ENCODE measurements around the gene RTL10.

RTL10 gene, protein sequence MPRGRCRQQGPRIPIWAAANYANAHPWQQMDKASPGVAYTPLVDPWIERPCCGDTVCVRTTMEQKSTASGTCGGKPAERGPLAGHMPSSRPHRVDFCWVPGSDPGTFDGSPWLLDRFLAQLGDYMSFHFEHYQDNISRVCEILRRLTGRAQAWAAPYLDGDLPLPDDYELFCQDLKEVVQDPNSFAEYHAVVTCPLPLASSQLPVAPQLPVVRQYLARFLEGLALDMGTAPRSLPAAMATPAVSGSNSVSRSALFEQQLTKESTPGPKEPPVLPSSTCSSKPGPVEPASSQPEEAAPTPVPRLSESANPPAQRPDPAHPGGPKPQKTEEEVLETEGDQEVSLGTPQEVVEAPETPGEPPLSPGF

DNA sequence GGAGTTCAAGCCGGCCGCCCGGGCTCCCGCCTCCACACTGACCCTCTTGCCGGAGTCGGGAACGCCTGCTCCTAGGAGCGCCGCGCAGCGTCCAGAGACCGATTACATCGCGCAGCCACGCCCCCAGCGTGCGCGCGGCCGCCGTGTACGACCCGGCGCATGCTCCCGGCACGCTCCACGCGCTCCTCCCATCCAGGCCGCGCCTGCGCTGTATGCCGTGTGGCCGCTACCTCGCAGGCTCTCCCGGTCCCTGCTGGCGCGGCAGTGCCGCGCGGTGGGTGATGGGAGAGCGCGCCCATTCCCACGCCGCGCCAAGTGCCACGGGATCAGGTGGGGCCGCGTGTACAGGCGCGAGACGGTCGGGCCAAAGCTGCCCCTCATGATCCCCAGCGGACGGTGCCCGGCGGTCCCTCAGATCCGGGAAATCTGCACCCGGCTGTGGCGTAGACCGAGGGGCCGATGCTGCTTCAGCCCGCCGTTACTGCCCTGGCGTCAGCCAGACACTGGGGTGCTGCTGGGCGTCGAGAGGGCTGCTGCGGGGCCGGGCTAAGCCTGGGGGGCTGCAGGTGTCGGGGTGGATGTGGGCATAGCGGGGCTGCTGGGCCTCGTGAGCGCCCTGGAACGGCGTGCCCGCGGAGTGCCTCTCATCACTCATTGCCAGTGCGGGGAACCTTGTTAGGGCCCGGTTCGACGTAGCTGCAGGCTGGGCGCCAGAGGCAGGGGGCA, at the start of gene RTL10, which contains the start of gene GNB1L:
Gene RTL10, minus strand, starts transcription at position 97 of the 726 bp plus-strand sequence. CDS start 2,613 bp downstream, outside the sequence.
Gene GNB1L, minus strand, starts transcription at position 97 of the 726 bp plus-strand sequence. CDS start 33,519 bp downstream, outside the sequence.
- DNase-seq (ENCODE audit: low read depth in 1 of 2, low spot score in 1 of 2), result peak; percentile 91 to 96

DNA sequence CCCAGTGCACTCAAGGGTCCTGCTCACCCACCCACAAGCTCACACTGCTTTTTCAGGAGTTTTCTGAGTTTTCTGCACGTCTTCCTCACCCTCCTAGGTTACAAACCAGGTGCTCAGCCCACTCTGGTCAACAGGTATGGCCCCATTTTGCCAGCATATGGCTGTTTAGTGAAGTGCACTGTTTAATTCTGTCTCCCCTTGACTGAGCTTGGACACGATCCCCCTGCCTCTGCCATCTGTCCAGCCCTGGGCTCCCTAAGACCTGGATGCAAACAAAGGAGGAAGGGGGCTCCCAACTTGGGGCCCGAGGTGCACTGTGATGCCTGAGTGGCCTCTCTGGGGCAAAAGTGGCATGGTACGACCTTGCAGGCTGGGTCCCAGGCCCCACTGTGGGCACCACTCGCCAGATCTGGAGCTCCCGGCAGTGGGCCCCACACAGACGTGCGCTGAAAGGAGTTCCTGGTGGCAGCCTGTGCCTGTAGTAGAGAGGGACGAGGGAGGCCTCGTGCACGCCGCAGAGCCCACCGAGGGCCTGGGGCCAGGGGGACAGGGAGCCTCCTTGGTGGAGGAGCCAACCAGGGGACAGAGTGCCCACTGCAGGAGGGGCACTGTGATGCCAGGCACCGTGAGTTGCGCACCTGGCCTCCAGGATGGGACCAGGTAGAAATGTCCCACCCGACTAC, 49.6 kb upstream of the RTL10 start:
- DNase-seq (ENCODE audit: low read depth in 1 of 2, low spot score in 1 of 2), result no peak

DNA sequence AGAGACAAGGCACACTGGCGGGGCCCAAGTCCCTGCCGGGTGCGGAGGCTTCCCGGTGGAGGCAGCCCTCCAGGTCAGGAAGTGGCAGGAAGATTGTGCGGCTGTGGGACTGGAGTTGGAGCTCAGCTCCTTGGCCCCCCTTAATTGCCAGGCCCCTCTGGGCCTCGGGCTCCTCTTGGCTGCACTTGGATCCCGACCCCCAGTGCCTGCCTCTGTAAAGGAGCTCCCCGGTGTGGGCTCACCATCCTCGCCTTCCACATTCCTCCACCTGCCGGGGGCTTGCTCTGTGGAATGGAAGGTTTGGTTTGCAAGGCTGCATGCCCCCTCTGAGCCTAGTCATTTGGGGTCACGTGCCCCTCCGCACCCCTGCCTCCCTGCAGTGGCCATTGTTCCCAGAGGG, 48.8 kb upstream of the RTL10 start:
- DNase-seq (ENCODE audit: low read depth in 1 of 2, low spot score in 1 of 2), result no peak

DNA sequence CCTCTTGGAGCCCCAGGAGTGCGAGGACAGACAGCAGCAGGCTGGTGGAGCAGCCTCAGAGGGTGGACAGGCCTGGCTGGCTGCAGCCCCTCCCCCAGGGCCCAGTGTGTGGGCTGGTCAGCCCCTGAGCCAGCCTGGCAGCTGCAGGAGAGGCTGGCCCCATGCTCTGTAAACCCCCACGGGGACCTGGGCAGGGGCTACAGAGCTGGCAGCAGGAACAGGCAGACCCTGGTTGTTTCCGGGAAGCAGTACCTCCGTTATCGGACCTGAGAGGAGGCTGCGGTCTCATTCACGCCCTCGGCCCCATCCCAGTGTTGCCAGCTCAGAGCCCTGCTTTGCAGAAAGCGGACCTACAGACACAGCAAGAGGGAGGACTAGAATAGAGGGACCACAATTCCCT, 48.4 kb upstream of the RTL10 start:
- DNase-seq (ENCODE audit: low read depth in 1 of 2, low spot score in 1 of 2), result no peak

DNA sequence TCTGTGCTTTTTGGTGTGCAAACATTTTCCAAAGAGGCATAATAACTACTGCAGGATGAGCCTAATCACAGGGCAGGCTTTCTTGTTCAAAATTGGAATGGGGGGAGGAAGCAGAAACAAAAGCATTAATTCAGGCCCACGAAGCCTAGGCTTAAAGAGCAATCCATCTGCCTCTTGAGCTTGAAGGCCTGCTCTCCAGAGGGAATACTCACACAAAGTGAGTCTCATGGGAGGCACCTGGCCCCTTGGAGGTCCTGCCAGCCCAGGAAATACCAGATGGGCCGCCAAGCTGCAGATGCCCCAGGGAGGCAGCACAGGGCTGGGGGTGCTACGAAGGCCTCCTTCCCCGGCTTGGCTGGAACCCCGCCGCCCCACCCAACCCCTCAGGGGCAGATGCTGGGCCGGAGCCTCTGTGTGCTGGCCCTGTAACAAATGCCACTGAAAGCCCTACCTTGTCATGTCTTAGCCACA, 47.6 kb upstream of the RTL10 start:
- no peak for DNase-seq (ENCODE audit: low read depth in 1 of 2, low spot score in 1 of 2)

DNA sequence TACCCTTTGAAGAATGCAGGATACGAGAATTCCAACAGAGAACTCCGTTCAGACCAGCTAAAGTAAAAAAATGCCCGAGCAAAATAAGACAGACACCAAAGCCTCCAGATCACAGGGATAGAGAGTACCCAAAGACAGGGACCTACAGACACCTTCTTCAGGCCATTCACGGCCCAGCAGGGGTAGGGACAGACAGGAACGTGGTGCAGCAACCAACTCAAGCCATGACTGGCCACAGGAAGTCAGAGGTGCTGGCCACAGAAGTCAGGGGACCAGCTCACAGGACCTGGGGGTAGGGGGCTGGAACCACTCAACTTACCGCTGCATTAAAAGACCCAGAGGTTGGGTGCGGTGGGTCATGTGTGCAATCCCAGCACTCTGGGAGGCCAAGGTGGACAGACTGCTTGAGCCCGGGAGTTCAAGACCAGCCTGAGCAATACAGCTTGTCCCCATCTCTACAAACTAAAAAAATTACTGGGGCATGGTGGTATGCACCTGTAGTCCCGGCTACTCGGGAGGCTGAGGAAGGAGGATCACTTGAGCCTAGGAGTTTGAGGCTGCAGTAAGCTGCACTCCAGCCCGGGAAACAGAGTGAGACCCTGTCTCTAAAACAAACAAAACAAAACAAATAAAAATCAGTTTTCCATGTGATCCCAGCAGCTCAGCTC, 47.0 kb upstream of the RTL10 start:
- no peak for DNase-seq (ENCODE audit: low read depth in 1 of 2, low spot score in 1 of 2)

DNA sequence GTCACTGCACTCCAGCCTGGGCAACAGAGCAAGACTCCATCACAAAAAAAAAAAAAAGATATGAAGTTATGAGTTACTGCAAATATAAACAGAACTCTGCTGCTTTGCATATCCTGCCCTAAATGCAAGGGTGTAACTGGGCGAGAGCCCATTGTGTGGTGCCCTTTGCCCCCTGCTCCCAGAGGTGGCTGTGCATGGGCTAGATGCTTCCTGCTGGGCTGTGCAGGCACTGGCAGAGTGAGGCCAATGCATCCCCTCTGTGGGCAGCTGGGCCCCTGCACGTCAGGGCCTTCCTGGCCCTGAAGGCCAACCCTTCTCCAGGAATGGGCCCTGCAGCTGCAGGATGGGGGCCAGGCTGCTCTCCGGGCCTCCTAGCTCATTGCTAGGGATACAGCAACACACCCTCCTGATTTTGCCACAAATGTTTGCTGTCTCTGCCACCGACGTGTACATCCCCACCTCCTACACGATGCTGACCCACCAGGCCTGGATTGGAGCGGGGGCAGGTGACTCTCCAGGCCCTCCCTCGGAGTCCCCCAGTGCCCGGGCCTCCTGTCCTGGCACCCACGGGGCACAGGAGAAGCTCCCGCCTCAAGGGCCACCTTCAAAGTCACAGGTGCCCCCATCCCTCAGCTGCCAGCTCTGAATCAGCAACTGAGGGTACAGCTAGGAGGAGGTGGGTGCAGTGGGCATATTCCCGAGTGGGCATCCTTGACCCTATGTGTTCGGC, 46.2 kb upstream of the RTL10 start:
- no peak for DNase-seq (ENCODE audit: low read depth in 1 of 2, low spot score in 1 of 2)

DNA sequence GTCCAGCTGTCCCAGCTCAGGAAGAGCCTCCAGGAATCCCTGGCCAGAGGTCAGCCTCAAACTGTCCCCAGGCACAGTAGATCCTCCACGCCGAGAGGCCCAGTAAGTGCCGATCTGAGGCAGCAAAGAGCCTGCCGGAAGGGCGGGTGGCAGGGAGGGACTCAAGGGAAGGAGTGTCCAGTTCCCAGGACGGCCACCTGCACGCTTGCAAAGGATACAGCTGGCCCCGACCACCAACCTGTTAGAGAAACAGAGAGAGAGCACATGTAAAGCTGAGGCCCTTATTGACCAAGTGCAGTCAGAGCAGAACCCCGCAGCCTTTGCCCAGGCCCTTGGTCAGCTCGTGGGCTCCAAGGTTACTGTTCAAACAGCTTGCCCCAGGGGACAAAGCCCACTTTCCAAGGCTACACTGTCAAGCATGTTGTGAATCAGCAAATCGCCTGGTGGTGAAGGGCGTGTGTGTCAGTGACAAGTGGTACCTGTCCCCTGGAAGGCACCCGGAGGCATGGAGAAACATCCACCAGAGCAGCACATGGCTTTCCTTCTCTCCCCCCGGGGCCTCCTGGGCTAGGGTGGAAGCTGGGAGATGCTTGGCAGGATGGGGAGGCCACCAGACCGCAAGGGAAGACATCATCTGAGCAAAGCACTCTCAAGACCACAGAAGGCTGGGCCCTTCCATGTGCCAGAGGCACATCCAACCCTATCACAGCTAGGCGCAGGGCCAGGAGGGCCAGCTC, 44.3 kb upstream of the RTL10 start:
- no peak for DNase-seq (ENCODE audit: low read depth in 1 of 2, low spot score in 1 of 2)

- no peak for DNase-seq (ENCODE audit: low read depth in 1 of 2, low spot score in 1 of 2)
These were observed 43.5 kb upstream of the RTL10 start for GRCh38 chr22:19898145-19898544.

DNA sequence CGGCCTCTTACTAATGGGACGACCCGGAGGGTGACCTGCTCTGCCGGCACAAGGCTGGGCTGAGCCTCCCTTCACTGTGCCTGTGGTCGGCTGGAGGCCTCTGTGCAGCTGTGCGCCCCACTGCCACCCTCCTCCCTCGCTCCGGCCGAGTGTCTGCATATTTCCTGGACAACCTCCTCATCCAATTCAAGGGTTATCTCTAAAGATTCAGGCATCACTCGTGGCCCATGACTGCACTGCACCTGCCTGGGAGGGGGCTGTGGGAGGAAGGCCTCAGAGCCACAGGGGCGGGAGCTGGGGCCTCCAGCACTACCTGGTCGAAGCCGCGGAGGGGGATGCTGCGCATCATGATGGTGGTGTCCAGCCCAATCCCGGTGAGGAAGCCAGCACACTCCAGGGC, 43.1 kb upstream of the RTL10 start:
- no peak for DNase-seq (ENCODE audit: low read depth in 1 of 2, low spot score in 1 of 2)

DNA sequence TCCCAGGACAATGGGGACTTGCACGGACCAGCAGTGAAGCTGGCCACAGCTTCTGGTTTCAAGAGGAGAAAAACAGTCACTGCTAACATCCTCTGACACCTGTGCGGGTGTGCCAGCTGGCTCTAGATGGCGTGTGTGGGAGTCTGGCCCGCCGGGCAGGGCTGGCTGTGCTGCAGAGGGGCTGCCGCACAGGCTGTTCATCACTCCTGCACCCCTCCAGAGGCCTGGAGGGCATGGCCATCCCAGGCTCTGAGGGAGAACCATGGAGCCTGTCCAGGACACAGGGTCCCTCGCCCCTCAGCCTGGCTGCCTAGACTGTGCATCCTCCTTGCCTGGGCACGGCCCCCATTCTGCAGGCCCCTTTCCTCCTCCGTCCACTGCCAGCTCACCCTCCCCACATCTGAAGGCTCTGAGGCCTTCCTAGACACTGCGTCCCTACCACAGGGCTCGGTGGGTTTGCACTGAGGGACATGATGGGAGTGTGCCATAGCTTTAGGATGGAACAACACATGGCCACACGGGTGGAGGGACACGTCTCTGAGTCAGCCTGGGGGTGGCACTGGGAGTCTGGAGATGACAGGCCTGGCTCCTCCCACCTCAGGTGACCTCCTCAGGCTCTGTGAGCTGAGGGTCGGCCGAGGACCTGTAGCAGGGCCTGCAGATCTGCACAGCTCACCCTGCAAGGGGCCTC, 42.1 kb upstream of the RTL10 start:
- no peak for DNase-seq (ENCODE audit: low read depth in 1 of 2, low spot score in 1 of 2)

DNA sequence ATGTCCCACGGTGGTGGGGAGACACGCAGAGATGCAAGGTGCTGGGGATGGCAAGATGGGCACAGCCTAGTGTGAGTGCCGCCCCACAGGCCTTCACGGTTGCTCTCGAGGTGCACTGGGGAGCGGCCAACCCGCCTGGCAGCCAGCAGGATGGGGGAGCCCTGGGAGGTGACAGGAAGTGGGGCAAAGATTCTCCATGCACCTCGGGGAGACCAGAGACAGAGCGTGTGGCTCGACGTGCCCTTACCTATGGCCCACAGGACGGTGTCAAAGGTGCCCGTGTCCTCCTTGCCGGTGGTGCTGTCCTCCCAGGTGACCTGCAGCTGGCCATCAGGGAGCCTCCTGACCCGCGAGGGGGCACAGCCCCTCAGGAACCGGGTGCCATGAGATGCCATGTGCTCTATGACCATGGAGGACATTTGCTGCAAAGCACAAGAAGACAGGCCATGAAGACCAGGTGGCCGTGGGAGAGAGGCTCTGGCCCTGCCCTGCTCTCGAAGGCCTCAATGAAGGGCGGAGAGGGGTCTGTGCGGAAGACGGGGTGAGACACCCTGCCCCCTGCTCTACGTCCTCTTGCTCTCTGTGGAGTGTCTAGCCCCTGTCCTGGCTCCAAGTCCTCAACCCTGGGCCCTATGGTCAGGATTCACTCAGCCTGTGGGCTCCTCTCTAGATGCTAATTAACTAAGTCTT, 40.6 kb upstream of the RTL10 start:
- no peak for DNase-seq (ENCODE audit: low read depth in 1 of 2, low spot score in 1 of 2)

DNA sequence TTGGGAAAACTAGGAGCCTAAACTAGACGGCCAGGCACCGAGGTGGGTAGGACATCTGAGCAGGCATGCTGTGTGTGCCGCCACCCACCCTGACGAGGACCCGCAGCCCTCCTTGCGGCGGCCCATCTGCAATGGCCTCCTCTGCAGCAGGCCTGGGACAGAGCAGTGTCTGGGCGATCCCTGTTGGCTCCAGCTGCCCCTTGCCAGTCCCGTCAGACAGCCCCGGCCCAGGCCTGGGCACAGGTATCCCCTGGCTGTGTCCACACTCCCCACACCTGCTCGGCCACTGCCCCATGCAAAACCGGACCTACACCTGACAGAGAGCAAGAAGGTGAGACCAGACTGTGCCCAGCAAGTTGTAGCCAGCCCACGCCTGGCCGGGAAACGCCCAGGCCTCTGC, 38.7 kb upstream of the RTL10 start:
- no peak for DNase-seq (ENCODE audit: low read depth in 1 of 2, low spot score in 1 of 2)

GRCh38 chr22:19892925-19893324, 38.3 kb upstream of the RTL10 start:
- no peak for DNase-seq (ENCODE audit: low read depth in 1 of 2, low spot score in 1 of 2)

DNA sequence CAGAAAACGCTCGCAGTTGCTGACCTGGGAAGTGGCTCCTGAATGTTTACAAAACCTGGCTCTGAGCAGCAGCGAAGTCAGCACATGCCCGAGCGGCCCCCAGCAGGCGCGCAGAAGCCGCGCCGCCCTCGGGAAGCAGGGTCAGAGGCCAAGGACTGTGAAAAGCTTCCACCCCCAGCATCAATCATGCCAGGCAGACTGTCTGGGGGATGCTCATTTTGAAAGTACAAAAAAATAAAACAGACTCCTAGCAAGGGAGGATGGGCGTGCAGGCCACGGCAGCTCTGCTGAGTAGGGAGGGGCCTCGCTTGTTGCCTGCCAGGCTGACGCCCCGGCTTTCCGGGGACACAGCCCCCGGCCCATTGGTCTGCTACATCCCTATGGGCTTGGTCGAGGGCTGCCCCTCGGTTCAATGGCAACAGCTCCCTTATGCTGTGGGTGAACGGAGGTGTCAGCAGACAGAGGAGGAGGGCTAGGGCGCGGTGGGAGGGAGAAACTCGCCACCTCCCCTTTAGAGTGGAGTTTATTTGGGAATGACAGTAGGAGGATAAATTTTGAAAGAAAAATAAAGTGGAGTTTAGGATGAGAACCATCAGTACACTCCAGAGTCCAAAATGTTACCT, 37.7 kb upstream of the RTL10 start:
- DNase-seq (ENCODE audit: low read depth in 1 of 2, low spot score in 1 of 2), result peak; percentile 19 to 52

DNA sequence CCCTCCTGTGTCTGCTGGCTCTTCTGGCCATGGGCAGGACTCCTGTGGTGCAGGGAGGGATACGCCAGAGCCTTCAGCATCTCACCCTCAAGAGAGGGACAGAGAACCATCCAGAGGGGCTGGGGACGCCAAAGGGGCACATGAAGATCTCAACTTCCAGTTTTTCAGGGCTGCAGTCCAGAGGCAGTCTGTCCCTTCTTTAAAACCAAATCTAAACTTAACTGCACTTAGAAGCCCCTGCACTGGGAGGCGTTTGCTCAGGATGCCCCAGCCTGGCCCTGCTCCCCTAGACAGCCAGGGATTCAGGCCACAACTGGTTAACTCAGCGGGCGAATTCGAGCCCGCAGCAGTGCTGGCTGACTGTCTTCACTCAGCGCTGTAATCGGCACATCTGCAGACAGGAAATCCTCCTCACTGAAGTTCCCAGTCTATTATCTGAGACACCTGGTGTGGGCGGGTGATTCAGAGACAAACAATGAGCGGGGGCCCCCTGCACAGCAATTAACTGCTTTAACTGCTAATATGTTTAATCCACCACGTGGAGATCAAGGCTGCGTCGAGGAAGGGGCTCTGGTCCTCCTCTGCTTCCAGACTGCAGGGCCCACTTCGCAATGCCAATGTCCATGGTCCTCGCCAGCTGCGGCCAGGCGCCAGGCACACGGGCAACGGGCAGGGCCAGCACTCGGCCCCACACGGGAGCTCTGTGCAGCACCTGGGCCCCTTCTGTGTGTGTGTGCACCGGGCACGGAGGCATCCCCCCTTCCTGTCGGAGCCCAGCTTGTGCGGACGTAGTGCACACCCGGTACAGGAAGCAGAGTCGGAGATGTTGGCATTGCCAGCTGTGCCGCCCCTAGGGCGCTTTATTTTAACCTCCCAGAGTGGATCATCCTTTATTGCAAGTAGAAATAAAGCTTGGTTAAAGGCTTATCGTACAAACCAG, 36.9 kb upstream of the RTL10 start:
- DNase-seq (ENCODE audit: low read depth in 1 of 2, low spot score in 1 of 2), result peak; percentile 54 to 66

Measured in stimulated activated CD4-positive, alpha-beta T cell treated with anti-CD3 and anti-CD28 coated beads, Interleukin-15, amount 100 ng/mL, for 1 hour (primary cell).